Transverse colon (tissue), 3 donors: ENCODE results near the gene SUCLG1.

ENCODE experiments used
- EP300 ChIP-seq: sonication (generic); formaldehyde crosslinking; IDR thresholded peaks from one replicate; pipeline ENCODE4 v1.6.1; 2017; ENCODE audit warnings: antibody characterized with exemption, low read depth
- TF ChIP-seq, protein P1 (sequence below), 5 experiments: fragments of 200-600 bp in 3 of 5; fragments of 450-650 bp in 2 of 5; sonication (generic) in 3 of 5; IDR thresholded peaks; 1 replicate in 2 of 5; 2 replicates in 3 of 5; pipeline ENCODE4 v1.5.1; 2016 to 2017; ENCODE audit warnings: antibody characterized with exemption in 5 of 5, inconsistent platforms in 3 of 5, mild to moderate bottlenecking in 2 of 5, moderate library complexity in 1 of 5

DNA sequence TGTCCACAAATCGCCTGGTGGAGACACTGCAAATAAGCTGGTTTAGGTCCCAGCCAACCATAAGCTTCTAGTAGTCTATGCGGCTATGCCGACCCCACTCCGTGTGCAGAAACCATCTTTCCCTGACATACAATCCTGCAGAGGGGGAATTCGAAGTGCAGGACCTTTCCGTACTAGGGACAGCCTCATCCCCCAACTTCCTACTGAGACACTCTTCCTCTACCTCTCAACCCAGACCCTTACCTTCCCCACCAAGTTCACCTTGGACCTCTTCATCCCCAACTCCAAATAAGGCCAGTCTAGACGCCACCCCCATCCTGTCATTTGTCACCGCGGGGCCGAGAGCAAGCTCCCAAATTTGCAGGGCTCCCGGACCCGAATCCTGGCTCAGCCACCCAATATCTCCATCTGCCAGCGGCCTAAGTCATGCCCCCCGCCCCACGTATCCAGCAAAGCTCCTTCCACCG is 496 bp downstream of the SUCLG1 start:
- no peak for TF ChIP-seq EP300
- TF ChIP-seq, protein P1, sequence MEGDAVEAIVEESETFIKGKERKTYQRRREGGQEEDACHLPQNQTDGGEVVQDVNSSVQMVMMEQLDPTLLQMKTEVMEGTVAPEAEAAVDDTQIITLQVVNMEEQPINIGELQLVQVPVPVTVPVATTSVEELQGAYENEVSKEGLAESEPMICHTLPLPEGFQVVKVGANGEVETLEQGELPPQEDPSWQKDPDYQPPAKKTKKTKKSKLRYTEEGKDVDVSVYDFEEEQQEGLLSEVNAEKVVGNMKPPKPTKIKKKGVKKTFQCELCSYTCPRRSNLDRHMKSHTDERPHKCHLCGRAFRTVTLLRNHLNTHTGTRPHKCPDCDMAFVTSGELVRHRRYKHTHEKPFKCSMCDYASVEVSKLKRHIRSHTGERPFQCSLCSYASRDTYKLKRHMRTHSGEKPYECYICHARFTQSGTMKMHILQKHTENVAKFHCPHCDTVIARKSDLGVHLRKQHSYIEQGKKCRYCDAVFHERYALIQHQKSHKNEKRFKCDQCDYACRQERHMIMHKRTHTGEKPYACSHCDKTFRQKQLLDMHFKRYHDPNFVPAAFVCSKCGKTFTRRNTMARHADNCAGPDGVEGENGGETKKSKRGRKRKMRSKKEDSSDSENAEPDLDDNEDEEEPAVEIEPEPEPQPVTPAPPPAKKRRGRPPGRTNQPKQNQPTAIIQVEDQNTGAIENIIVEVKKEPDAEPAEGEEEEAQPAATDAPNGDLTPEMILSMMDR (IDR thresholded peaks at IDR 0.05) = no peak
